Measurements from ENCODE around the gene PSMA4.

PSMA4 gene
- long read RNA-seq, full-length matches to known transcripts = 256 of 275 reads
- long read RNA-seq, partial matches to known transcripts = 4 of 275 reads
- long read RNA-seq, other reads (novel, unspliced or antisense) = 15 of 275 reads

DNA sequence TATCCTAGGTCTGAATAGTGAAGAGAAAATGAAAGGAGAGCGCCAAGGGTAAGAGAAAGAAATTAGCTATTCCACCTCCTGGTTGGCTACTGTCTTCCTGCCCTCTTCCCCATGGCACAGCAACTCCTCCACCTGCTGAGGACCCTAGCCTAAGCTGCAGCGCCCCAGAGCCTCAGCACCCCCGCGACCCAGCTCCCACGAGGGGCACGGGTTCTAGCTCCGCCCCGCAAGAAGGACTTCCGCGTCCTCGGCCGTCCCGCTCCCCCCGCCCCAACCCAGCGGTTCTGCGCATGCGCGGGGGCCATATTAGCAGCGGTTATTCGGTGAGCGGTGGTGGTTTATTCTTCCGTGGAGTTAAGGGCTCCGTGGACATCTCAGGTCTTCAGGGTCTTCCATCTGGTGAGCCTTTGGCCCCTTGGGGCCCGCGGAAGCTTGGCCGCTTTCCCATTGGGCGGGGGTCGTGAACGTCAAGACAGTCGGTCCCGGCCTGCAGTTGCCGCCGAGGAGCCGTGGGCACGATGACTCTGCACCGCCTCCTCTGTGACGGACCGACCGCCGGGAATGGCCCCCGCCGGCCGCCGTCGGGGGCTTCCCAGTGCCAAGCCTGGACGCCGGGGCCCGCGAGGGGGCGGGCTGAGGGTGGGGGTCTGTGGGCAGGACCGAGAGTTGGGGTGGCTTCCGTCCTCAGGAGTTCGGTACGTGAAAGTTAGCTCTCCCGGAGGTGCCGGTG is at the start of gene PSMA4:
PSMA4 (plus strand) TSS at position 304 of the 730 bp plus-strand sequence. CDS start 1,484 bp downstream, outside the sequence.
- peak within 1 kb of the TSS; percentile 94 for H3K27ac ChIP-seq (replicated peaks)
- peak; percentile 12; the same call in 1 of the 2 replicates for TF ChIP-seq SPI1 (IDR thresholded peaks at IDR 0.05; ENCODE audit: borderline replicate concordance, low read depth)
- peak; percentile 95 for TF ChIP-seq POLR2AphosphoS5 (IDR thresholded peaks at IDR 0.05; ENCODE audit: low read depth)
- TF ChIP-seq GABPA (IDR thresholded peaks at IDR 0.05; ENCODE audit: low read depth) = no peak
- TF ChIP-seq, protein P1, sequence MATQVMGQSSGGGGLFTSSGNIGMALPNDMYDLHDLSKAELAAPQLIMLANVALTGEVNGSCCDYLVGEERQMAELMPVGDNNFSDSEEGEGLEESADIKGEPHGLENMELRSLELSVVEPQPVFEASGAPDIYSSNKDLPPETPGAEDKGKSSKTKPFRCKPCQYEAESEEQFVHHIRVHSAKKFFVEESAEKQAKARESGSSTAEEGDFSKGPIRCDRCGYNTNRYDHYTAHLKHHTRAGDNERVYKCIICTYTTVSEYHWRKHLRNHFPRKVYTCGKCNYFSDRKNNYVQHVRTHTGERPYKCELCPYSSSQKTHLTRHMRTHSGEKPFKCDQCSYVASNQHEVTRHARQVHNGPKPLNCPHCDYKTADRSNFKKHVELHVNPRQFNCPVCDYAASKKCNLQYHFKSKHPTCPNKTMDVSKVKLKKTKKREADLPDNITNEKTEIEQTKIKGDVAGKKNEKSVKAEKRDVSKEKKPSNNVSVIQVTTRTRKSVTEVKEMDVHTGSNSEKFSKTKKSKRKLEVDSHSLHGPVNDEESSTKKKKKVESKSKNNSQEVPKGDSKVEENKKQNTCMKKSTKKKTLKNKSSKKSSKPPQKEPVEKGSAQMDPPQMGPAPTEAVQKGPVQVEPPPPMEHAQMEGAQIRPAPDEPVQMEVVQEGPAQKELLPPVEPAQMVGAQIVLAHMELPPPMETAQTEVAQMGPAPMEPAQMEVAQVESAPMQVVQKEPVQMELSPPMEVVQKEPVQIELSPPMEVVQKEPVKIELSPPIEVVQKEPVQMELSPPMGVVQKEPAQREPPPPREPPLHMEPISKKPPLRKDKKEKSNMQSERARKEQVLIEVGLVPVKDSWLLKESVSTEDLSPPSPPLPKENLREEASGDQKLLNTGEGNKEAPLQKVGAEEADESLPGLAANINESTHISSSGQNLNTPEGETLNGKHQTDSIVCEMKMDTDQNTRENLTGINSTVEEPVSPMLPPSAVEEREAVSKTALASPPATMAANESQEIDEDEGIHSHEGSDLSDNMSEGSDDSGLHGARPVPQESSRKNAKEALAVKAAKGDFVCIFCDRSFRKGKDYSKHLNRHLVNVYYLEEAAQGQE (IDR thresholded peaks at IDR 0.05; ENCODE audit: insufficient replicate concordance, low read depth) = peak; percentile 48

DNA sequence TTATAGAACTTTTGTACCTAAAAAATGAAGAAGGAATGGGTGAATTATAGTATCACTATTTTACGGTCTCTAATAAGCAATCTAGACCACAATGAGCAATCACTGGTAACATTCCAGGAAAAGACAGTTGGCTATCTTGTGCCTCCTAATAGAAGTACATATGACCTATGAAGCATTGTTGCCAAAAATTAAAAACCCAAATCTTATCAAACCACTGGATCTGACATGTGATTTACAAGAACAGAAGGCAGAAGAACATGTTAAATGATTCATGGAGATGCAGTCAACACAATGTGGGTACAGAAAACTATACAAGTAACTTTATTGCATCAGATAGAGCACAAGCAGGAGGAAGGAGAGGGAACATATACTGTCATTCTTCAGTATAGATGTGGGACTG is 47.4 kb upstream of the PSMA4 start:
- Histone ChIP-seq H3K27me3 (ENCODE audit: insufficient read depth, poor library complexity, severe bottlenecking) (no peaks in the 10 kb centered on the region), H3K4me3 (replicated peaks; ENCODE audit: insufficient read depth, low read length) (no peak overlapping the region), H3K27ac (replicated peaks) (no peak overlapping the region)
- TF ChIP-seq, protein P1 (IDR thresholded peaks at IDR 0.05; ENCODE audit: insufficient replicate concordance, low read depth) = no peak
- TF ChIP-seq POLR2AphosphoS5 (IDR thresholded peaks at IDR 0.05; ENCODE audit: low read depth) = no peak
- TF ChIP-seq SPI1 (IDR thresholded peaks at IDR 0.05; ENCODE audit: borderline replicate concordance, low read depth) = no peak
- TF ChIP-seq GABPA (IDR thresholded peaks at IDR 0.05; ENCODE audit: low read depth) = no peak
- TF ChIP-seq, protein P2, sequence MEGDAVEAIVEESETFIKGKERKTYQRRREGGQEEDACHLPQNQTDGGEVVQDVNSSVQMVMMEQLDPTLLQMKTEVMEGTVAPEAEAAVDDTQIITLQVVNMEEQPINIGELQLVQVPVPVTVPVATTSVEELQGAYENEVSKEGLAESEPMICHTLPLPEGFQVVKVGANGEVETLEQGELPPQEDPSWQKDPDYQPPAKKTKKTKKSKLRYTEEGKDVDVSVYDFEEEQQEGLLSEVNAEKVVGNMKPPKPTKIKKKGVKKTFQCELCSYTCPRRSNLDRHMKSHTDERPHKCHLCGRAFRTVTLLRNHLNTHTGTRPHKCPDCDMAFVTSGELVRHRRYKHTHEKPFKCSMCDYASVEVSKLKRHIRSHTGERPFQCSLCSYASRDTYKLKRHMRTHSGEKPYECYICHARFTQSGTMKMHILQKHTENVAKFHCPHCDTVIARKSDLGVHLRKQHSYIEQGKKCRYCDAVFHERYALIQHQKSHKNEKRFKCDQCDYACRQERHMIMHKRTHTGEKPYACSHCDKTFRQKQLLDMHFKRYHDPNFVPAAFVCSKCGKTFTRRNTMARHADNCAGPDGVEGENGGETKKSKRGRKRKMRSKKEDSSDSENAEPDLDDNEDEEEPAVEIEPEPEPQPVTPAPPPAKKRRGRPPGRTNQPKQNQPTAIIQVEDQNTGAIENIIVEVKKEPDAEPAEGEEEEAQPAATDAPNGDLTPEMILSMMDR (IDR thresholded peaks at IDR 0.05; ENCODE audit: insufficient read depth, low read length) = no peak
- no peak for DNase-seq (ENCODE audit: low read depth in 1 of 2, low spot score in 1 of 2)

More for the DNA sequence above, at the start of gene PSMA4:
- peak; percentile 78 to 91 for DNase-seq (ENCODE audit: low read depth in 1 of 2, low spot score in 1 of 2)
- H3K27me3 ChIP-seq (ENCODE audit: insufficient read depth, poor library complexity, severe bottlenecking) = no peaks in the 10 kb centered on the region
- H3K4me3 ChIP-seq (replicated peaks; ENCODE audit: insufficient read depth, low read length) = peak within 1 kb of the TSS; percentile 88

DNA sequence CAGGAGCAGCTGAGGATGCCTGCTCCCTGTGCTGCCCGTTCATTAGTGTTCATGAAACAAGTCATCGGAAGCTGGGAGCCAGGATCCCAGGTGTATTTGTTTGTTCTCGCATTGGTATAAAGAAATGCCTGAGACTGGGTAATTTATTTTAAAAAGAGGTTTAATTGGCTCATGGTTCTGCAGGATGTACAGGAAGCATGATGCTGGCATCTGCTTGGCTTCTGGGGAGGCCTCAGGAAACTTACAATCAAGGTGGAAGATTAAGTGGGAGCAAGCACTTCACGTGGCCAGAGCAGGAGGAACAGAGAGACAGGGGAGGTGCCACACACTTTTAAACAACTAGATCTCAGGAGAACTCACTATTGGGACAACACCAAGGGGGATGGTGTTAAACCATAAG is 38.4 kb upstream of the PSMA4 start:
- Histone ChIP-seq H3K4me3 (replicated peaks; ENCODE audit: insufficient read depth, low read length) (no peak overlapping the region), H3K27me3 (ENCODE audit: insufficient read depth, poor library complexity, severe bottlenecking) (peaks cover 10% of the 10 kb centered on the region), H3K27ac (replicated peaks) (no peak overlapping the region)
- no peak for DNase-seq (ENCODE audit: low read depth in 1 of 2, low spot score in 1 of 2)
- no peak for TF ChIP-seq SPI1 (IDR thresholded peaks at IDR 0.05; ENCODE audit: borderline replicate concordance, low read depth)
- TF ChIP-seq POLR2AphosphoS5 (IDR thresholded peaks at IDR 0.05; ENCODE audit: low read depth) = no peak
- TF ChIP-seq, protein P2 (IDR thresholded peaks at IDR 0.05; ENCODE audit: insufficient read depth, low read length) = no peak
- TF ChIP-seq, protein P1 (IDR thresholded peaks at IDR 0.05; ENCODE audit: insufficient replicate concordance, low read depth) = no peak
- no peak for TF ChIP-seq GABPA (IDR thresholded peaks at IDR 0.05; ENCODE audit: low read depth)

Measured in HL-60 (cell line).